ENCODE measurements around the gene TLE1.

Gene TLE1

GRCh38 chr9:81687521-81688261 is 1.7 kb downstream of the TLE1 start:
- H4K20me1 ChIP-seq (ENCODE audit: insufficient read depth, low read length, poor library complexity, severe bottlenecking), result peaks cover 5% of the 10 kb centered on the region
- H3K4me1 ChIP-seq (ENCODE audit: insufficient read depth, low read length, poor library complexity, severe bottlenecking), result peaks cover 32% of the 10 kb centered on the region
- H3K9ac ChIP-seq (ENCODE audit: low read depth, low read length, poor library complexity, severe bottlenecking), result peak overlapping the region; percentile 73
- 0 out of 2 replicates have a peak, but pooled peaks cover 5% of the 10 kb centered on the region for H3F3A ChIP-seq (ENCODE audit: low read depth)
- H3K4me2 ChIP-seq (ENCODE audit: low read depth, low read length, poor library complexity, severe bottlenecking), result peak overlapping the region; percentile 100
- H3K9me3 ChIP-seq (ENCODE audit: insufficient read depth, low read depth, low read length), result no peaks in the 10 kb centered on the region
- no peaks in the 10 kb centered on the region for H3K27me3 ChIP-seq (ENCODE audit: insufficient read depth, low read length, poor library complexity, severe bottlenecking)
- no peaks in the 10 kb centered on the region for H3K9me2 ChIP-seq (replicated peaks; ENCODE audit: low read depth, low read length)
- H3K79me2 ChIP-seq (ENCODE audit: insufficient read depth, low read length), result peaks cover 37% of the 10 kb centered on the region
- H2AFZ ChIP-seq (ENCODE audit: low read length), result peak overlapping the region; percentile 94
- TF ChIP-seq CTCF (conservative IDR thresholded peaks at IDR 0.05; ENCODE audit: low read length) (no peak), EZH2phosphoT487 (IDR thresholded peaks at IDR 0.05; ENCODE audit: borderline replicate concordance) (no peak)
- peak overlapping the region; percentile 97 for H3K4me3 ChIP-seq (ENCODE audit: low read length, poor library complexity, severe bottlenecking)
- no peaks in the 10 kb centered on the region for H3K36me3 ChIP-seq (ENCODE audit: insufficient read depth, low read length)

GRCh38 chr9:81686614-81687520 is 2.5 kb downstream of the TLE1 start:
- peaks cover 38% of the 10 kb centered on the region for H3K4me1 ChIP-seq (ENCODE audit: insufficient read depth, low read length, poor library complexity, severe bottlenecking)
- TF ChIP-seq CTCF (conservative IDR thresholded peaks at IDR 0.05; ENCODE audit: low read length) (peak; percentile 65), EZH2phosphoT487 (IDR thresholded peaks at IDR 0.05; ENCODE audit: borderline replicate concordance) (no peak)
- no peaks in the 10 kb centered on the region for H3K9me2 ChIP-seq (replicated peaks; ENCODE audit: low read depth, low read length)
- 0 out of 2 replicates have a peak, but pooled peaks cover under 1% of the 10 kb centered on the region for H3F3A ChIP-seq (ENCODE audit: low read depth)
- H3K79me2 ChIP-seq (ENCODE audit: insufficient read depth, low read length), result peaks cover 46% of the 10 kb centered on the region
- H4K20me1 ChIP-seq (ENCODE audit: insufficient read depth, low read length, poor library complexity, severe bottlenecking), result peaks cover 12% of the 10 kb centered on the region
- no peaks in the 10 kb centered on the region for H3K36me3 ChIP-seq (ENCODE audit: insufficient read depth, low read length)
- H3K27me3 ChIP-seq (ENCODE audit: insufficient read depth, low read length, poor library complexity, severe bottlenecking), result no peaks in the 10 kb centered on the region
- no peaks in the 10 kb centered on the region for H3K9me3 ChIP-seq (ENCODE audit: insufficient read depth, low read depth, low read length)
- peak overlapping the region; percentile 94 for H2AFZ ChIP-seq (ENCODE audit: low read length)
- peak overlapping the region; percentile 73 for H3K9ac ChIP-seq (ENCODE audit: low read depth, low read length, poor library complexity, severe bottlenecking)
- H3K4me2 ChIP-seq (ENCODE audit: low read depth, low read length, poor library complexity, severe bottlenecking), result peak overlapping the region; percentile 100
- H3K4me3 ChIP-seq (ENCODE audit: low read length, poor library complexity, severe bottlenecking), result peak overlapping the region; percentile 97

GRCh38 chr9:81685763-81686613 is 3.4 kb downstream of the TLE1 start:
- H3K4me2 ChIP-seq (ENCODE audit: low read depth, low read length, poor library complexity, severe bottlenecking), result peak overlapping the region; percentile 100
- H3F3A ChIP-seq (ENCODE audit: low read depth), result no peaks in the 10 kb centered on the region
- H3K9ac ChIP-seq (ENCODE audit: low read depth, low read length, poor library complexity, severe bottlenecking), result peak overlapping the region; percentile 73
- peaks cover 12% of the 10 kb centered on the region for H4K20me1 ChIP-seq (ENCODE audit: insufficient read depth, low read length, poor library complexity, severe bottlenecking)
- no peaks in the 10 kb centered on the region for H3K36me3 ChIP-seq (ENCODE audit: insufficient read depth, low read length)
- peaks cover 41% of the 10 kb centered on the region for H3K4me1 ChIP-seq (ENCODE audit: insufficient read depth, low read length, poor library complexity, severe bottlenecking)
- no peaks in the 10 kb centered on the region for H3K27me3 ChIP-seq (ENCODE audit: insufficient read depth, low read length, poor library complexity, severe bottlenecking)
- no peaks in the 10 kb centered on the region for H3K9me3 ChIP-seq (ENCODE audit: insufficient read depth, low read depth, low read length)
- H3K79me2 ChIP-seq (ENCODE audit: insufficient read depth, low read length), result peaks cover 51% of the 10 kb centered on the region
- H3K4me3 ChIP-seq (ENCODE audit: low read length, poor library complexity, severe bottlenecking), result peak overlapping the region; percentile 97
- no peaks in the 10 kb centered on the region for H3K9me2 ChIP-seq (replicated peaks; ENCODE audit: low read depth, low read length)
- TF ChIP-seq EZH2phosphoT487 (IDR thresholded peaks at IDR 0.05; ENCODE audit: borderline replicate concordance) (no peak), CTCF (conservative IDR thresholded peaks at IDR 0.05; ENCODE audit: low read length) (peak; percentile 61)
- no peak overlapping the region for H2AFZ ChIP-seq (ENCODE audit: low read length)

Measured in Loucy (cell line).